Measurements from ENCODE around the gene RPP40.

RPP40 gene

DNA sequence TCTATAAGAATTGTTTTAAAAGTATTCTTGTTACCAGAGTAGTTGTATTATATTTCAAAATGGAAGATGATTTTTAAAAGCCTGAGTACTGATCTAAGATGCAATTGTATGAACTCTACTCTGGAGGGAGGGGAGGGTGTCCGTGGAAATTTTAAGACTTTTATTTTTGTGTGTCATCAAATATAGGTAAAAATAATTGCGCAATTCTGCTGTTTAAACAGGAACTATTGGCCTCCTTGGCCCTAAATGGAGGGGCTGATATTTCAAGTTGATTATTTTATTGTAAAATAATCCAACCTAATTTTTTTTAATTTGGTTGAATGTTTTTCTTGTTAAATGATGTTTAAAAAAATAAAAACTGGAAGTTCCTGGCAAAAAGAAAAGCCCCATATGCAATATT lies 38.1 kb upstream of the RPP40 start:
- no peak for TF ChIP-seq ZNF843 (tag by site-specific recombination; IDR thresholded peaks at IDR 0.05)
- TF ChIP-seq ZNF610 (tag by site-specific recombination; IDR thresholded peaks at IDR 0.05; ENCODE audit: borderline replicate concordance): no peak
- TF ChIP-seq, protein P1, sequence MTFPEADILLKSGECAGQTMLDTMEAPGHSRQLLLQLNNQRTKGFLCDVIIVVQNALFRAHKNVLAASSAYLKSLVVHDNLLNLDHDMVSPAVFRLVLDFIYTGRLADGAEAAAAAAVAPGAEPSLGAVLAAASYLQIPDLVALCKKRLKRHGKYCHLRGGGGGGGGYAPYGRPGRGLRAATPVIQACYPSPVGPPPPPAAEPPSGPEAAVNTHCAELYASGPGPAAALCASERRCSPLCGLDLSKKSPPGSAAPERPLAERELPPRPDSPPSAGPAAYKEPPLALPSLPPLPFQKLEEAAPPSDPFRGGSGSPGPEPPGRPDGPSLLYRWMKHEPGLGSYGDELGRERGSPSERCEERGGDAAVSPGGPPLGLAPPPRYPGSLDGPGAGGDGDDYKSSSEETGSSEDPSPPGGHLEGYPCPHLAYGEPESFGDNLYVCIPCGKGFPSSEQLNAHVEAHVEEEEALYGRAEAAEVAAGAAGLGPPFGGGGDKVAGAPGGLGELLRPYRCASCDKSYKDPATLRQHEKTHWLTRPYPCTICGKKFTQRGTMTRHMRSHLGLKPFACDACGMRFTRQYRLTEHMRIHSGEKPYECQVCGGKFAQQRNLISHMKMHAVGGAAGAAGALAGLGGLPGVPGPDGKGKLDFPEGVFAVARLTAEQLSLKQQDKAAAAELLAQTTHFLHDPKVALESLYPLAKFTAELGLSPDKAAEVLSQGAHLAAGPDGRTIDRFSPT (tag by site-specific recombination; IDR thresholded peaks at IDR 0.05): no peak
- TF ChIP-seq SP3 (tag by site-specific recombination; IDR thresholded peaks at IDR 0.05): no peak
- no peak for TF ChIP-seq ZNF2 (tag by site-specific recombination; IDR thresholded peaks at IDR 0.05)
- TF ChIP-seq ZNF600 (tag by site-specific recombination; IDR thresholded peaks at IDR 0.05): no peak
- TF ChIP-seq, protein P2, sequence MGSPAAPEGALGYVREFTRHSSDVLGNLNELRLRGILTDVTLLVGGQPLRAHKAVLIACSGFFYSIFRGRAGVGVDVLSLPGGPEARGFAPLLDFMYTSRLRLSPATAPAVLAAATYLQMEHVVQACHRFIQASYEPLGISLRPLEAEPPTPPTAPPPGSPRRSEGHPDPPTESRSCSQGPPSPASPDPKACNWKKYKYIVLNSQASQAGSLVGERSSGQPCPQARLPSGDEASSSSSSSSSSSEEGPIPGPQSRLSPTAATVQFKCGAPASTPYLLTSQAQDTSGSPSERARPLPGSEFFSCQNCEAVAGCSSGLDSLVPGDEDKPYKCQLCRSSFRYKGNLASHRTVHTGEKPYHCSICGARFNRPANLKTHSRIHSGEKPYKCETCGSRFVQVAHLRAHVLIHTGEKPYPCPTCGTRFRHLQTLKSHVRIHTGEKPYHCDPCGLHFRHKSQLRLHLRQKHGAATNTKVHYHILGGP (tag by site-specific recombination; IDR thresholded peaks at IDR 0.05): no peak
- TF ChIP-seq, protein P3, sequence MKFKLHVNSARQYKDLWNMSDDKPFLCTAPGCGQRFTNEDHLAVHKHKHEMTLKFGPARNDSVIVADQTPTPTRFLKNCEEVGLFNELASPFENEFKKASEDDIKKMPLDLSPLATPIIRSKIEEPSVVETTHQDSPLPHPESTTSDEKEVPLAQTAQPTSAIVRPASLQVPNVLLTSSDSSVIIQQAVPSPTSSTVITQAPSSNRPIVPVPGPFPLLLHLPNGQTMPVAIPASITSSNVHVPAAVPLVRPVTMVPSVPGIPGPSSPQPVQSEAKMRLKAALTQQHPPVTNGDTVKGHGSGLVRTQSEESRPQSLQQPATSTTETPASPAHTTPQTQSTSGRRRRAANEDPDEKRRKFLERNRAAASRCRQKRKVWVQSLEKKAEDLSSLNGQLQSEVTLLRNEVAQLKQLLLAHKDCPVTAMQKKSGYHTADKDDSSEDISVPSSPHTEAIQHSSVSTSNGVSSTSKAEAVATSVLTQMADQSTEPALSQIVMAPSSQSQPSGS (tag by site-specific recombination; IDR thresholded peaks at IDR 0.05; ENCODE audit: low read depth): no peak
- TF ChIP-seq ZNF660 (tag by site-specific recombination; IDR thresholded peaks at IDR 0.05): no peak
- Histone ChIP-seq H3K4me1 (ENCODE audit: control insufficient read depth, insufficient read depth, low read length) (no peaks in the 10 kb centered on the region), H3K9me3 (ENCODE audit: control insufficient read depth, insufficient read depth, low read depth, low read length) (no peaks in the 10 kb centered on the region), H3K27ac (ENCODE audit: extremely low read depth, low read depth, low read length) (no peak overlapping the region), H3K4me3 (ENCODE audit: low read depth, low read length) (no peak overlapping the region), H3K36me3 (ENCODE audit: control insufficient read depth in 2 of 2, insufficient read depth in 1 of 2, low read length in 2 of 2) (no peaks in the 10 kb centered on the region)
- POLR2A ChIA-PET: no interaction called here
- CTCF ChIA-PET: interaction anchor here (3.3 to 3.5 kb wide), 2 partner anchors 11 to 15 kb away, joined by 11 to 39 read pairs; no protein-coding TSS in a partner anchor

DNA sequence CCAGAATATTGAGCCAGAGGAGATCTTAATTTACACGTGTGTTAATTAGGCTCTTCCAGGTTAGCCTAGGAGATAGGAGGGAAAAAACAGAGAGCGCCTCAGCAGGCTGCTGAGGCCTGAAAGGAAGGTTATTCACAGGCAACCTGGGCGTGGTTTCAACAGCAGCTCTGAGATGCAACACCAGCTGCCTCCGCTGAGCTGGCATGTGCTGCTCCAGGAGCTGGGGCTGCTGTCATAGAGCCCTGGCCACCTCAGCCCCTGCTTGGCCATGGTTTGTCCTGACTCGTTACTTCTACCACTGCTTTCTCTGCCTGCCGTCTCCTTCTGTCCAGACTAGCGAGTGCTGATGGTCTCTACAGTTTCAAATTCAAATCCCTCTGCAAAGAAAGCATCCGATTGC lies 32.4 kb upstream of the RPP40 start:
- no peaks in the 10 kb centered on the region for H3K36me3 ChIP-seq (ENCODE audit: control insufficient read depth in 2 of 2, insufficient read depth in 1 of 2, low read length in 2 of 2)
- H3K27ac ChIP-seq (ENCODE audit: extremely low read depth, low read depth, low read length): no peak overlapping the region
- H3K4me3 ChIP-seq (ENCODE audit: low read depth, low read length): no peak overlapping the region
- peak; percentile 42; the same call in 1 of the 2 replicates for TF ChIP-seq ZNF335 (tag by site-specific recombination; conservative IDR thresholded peaks at IDR 0.05)
- TF ChIP-seq, protein P1 (tag by site-specific recombination; IDR thresholded peaks at IDR 0.05): no peak
- no peaks in the 10 kb centered on the region for H3K4me1 ChIP-seq (ENCODE audit: control insufficient read depth, insufficient read depth, low read length)
- no peaks in the 10 kb centered on the region for H3K9me3 ChIP-seq (ENCODE audit: control insufficient read depth, insufficient read depth, low read depth, low read length)
- CTCF ChIA-PET: interaction anchor here (0.6 to 1.0 kb wide), 2 partner anchors 10 to 22 kb away, joined by 3 to 4 read pairs; no protein-coding TSS in a partner anchor
- POLR2A ChIA-PET: no interaction called here

DNA sequence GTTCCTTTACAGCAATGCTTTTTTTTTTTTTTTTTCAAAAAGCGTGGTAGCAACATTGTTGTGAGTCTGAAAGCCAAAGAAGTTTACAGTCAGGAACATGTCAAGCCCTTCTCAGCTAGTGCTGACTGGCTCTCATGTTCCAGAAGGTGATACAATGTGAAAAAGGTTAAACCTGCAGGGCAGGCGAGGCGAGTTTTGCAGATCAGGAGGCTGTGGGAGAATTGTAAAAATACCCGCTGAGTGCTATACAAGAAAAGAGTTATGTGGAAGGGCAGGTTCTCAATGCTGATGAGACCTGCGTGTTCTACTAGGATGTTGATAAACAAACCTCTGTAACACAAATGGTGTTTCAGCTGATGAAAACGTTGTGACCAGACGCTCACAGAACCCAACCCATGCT lies 30.9 kb upstream of the RPP40 start:
- H3K27ac ChIP-seq (ENCODE audit: extremely low read depth, low read depth, low read length): no peak overlapping the region
- ChIA-PET CTCF (interaction anchor here (0.7 kb wide), 1 partner anchor 47 kb away, joined by 3 read pairs; no protein-coding TSS in a partner anchor), POLR2A (no interaction called here)
- no peak for TF ChIP-seq ZNF132 (tag by site-specific recombination; IDR thresholded peaks at IDR 0.05; ENCODE audit: borderline replicate concordance)
- TF ChIP-seq ZNF324 (tag by site-specific recombination; IDR thresholded peaks at IDR 0.05): no peak
- TF ChIP-seq, protein P4, sequence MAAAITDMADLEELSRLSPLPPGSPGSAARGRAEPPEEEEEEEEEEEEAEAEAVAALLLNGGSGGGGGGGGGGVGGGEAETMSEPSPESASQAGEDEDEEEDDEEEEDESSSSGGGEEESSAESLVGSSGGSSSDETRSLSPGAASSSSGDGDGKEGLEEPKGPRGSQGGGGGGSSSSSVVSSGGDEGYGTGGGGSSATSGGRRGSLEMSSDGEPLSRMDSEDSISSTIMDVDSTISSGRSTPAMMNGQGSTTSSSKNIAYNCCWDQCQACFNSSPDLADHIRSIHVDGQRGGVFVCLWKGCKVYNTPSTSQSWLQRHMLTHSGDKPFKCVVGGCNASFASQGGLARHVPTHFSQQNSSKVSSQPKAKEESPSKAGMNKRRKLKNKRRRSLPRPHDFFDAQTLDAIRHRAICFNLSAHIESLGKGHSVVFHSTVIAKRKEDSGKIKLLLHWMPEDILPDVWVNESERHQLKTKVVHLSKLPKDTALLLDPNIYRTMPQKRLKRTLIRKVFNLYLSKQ (tag by site-specific recombination; IDR thresholded peaks at IDR 0.05; ENCODE audit: borderline replicate concordance): no peak
- TF ChIP-seq PRDM1 (tag by site-specific recombination; IDR thresholded peaks at IDR 0.05): no peak
- TF ChIP-seq, protein P5, sequence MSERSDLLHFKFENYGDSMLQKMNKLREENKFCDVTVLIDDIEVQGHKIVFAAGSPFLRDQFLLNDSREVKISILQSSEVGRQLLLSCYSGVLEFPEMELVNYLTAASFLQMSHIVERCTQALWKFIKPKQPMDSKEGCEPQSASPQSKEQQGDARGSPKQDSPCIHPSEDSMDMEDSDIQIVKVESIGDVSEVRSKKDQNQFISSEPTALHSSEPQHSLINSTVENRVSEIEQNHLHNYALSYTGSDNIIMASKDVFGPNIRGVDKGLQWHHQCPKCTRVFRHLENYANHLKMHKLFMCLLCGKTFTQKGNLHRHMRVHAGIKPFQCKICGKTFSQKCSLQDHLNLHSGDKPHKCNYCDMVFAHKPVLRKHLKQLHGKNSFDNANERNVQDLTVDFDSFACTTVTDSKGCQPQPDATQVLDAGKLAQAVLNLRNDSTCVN (tag by site-specific recombination; optimal IDR thresholded peaks at IDR 0.05): no peak
- no peak for TF ChIP-seq ZNF707 (tag by site-specific recombination; IDR thresholded peaks at IDR 0.05)
- no peak for TF ChIP-seq ZNF16 (tag by site-specific recombination; IDR thresholded peaks at IDR 0.05; ENCODE audit: low read depth)
- no peak for TF ChIP-seq ZNF776 (tag by site-specific recombination; IDR thresholded peaks at IDR 0.05; ENCODE audit: borderline replicate concordance)
- TF ChIP-seq, protein P6, sequence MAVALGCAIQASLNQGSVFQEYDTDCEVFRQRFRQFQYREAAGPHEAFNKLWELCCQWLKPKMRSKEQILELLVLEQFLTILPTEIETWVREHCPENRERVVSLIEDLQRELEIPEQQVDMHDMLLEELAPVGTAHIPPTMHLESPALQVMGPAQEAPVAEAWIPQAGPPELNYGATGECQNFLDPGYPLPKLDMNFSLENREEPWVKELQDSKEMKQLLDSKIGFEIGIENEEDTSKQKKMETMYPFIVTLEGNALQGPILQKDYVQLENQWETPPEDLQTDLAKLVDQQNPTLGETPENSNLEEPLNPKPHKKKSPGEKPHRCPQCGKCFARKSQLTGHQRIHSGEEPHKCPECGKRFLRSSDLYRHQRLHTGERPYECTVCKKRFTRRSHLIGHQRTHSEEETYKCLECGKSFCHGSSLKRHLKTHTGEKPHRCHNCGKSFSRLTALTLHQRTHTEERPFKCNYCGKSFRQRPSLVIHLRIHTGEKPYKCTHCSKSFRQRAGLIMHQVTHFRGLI (tag by site-specific recombination; IDR thresholded peaks at IDR 0.05): no peak

More for the DNA sequence above, 30.9 kb upstream of the RPP40 start:
- H3K9me3 ChIP-seq (ENCODE audit: control insufficient read depth, insufficient read depth, low read depth, low read length): no peaks in the 10 kb centered on the region
- H3K4me3 ChIP-seq (ENCODE audit: low read depth, low read length): no peak overlapping the region
- H3K4me1 ChIP-seq (ENCODE audit: control insufficient read depth, insufficient read depth, low read length): no peaks in the 10 kb centered on the region
- no peaks in the 10 kb centered on the region for H3K36me3 ChIP-seq (ENCODE audit: control insufficient read depth in 2 of 2, insufficient read depth in 1 of 2, low read length in 2 of 2)
